ENCODE results near the gene PHACTR3. TPM values are rescaled to one million over a fixed set of nuclear protein-coding genes. Genes with fewer than 3 reads are reported as not detected.

Gene PHACTR3
- total RNA-seq, 6 donors from 2014 or later: 5.5 to 30.8 (median 11.4) TPM

DNA sequence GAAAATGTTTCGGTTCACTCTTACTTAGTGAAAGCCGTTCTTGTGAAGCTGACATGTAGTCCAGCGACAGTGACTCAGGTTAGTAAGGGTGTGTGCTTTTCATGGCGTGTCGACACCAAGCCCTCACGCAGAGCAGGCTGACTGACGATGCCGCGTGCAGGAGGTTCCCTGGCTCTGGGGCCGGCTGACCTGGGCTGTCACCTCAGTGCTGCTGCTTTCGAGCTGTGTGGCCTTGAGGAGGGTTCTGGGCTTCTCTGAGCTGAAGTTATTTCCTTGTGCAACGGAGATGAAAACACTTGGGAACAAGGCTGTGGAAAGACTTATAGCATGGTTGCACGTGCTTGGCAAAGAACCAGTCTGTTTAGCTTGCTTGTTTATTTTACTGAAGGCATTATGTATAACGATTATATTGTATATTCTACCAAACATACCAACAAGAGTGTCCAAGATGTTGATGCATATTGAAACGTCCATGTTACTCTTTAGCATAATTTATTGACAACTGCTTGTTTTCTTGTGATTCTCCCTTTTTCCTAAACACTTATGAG lies 59.2 kb downstream of the PHACTR3 start:
- no peaks in the 10 kb centered on the region for H3K27me3 ChIP-seq
- no peak overlapping the region for H3K4me3 ChIP-seq
- H3K9me3 ChIP-seq: peaks cover 1 to 9% (median 4%) of the 10 kb centered on the region in 4 donors
- ATAC-seq (ENCODE audit: low FRiP score in 2 of 2): no peak
- no peak overlapping the region for H3K27ac ChIP-seq
- DNase-seq: peak in 1 of 2 donors; percentile 43
- 71 to 82% methylated on average over 14 to 15 of the region's 15 CpGs for WGBS, 2 donors
- TF ChIP-seq POLR2A (IDR thresholded peaks at IDR 0.05): no peak
- no peak for TF ChIP-seq POLR2AphosphoS5 (IDR thresholded peaks at IDR 0.05)
- no peak for TF ChIP-seq CTCF (IDR thresholded peaks at IDR 0.05)
- no peak for TF ChIP-seq EP300 (IDR thresholded peaks at IDR 0.05)
- H3K4me1 ChIP-seq: no peaks in the 10 kb centered on the region
- H3K36me3 ChIP-seq: no peaks in the 10 kb centered on the region

GRCh38 chr20:59664421-59664941 lies 60.1 kb downstream of the PHACTR3 start:
- TF ChIP-seq POLR2AphosphoS5 (IDR thresholded peaks at IDR 0.05): no peak
- TF ChIP-seq POLR2A (IDR thresholded peaks at IDR 0.05): no peak
- no peak overlapping the region for H3K4me3 ChIP-seq
- DNase-seq (no peak), ATAC-seq (ENCODE audit: low FRiP score in 2 of 2) (no peak)
- H3K4me1 ChIP-seq: no peaks in the 10 kb centered on the region
- peaks cover 0 to 5% (median 0%) of the 10 kb centered on the region in 4 donors for H3K9me3 ChIP-seq
- no peak overlapping the region for H3K27ac ChIP-seq
- H3K36me3 ChIP-seq: no peaks in the 10 kb centered on the region
- H3K27me3 ChIP-seq: no peaks in the 10 kb centered on the region
- 69 to 73% methylated on average over 11 of the region's 11 CpGs for WGBS, 2 donors

DNA sequence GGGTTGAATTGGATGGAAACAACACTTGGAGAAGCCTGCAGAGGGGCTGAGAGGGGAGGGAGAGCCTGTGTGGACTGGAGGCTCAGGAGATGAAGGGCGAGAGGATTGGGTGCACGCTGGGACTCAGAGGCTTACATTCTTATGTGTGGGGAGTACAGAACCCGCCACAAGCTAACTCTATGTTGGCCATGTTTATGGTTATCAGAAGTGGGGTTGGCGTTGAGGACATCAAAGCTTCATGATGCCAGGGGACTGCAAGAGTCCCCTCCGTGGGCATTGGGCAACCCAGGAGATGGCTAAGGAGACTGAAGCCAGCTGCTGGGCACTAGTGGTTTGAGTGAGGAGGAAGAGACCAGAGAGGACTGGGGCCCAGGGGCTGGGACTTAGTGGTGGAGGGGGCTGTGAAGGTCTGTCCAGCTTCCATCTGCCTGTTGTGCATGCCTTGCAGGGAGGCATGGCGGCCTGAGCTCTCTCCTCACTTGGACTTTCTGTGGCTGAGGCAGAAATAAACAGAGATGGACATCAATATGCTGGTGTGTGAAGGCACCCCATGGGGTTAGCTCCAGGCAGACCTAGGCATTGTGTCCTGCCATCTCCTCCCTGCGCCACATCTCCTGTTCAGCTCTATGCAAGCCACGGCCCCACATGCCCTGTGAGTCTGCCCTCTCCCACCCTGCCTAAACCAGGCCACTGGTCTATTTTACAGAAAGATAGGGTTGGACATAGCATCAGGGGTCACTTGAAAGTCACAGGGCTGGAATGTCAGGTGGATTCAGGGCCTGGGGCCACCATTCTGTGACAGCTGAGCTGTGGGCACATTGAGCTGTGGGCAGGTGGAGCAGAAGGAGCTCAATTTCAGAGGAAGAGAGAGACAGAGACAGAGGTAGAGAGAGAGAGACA lies 61.6 kb downstream of the PHACTR3 start:
- no peak overlapping the region for H3K27ac ChIP-seq
- TF ChIP-seq EP300 (IDR thresholded peaks at IDR 0.05) (no peak), POLR2A (IDR thresholded peaks at IDR 0.05) (no peak), CTCF (IDR thresholded peaks at IDR 0.05) (no peak), POLR2AphosphoS5 (IDR thresholded peaks at IDR 0.05) (no peak)
- no peaks in the 10 kb centered on the region for H3K36me3 ChIP-seq
- no peak for DNase-seq
- H3K4me3 ChIP-seq: no peak overlapping the region
- H3K27me3 ChIP-seq: no peaks in the 10 kb centered on the region
- 86 to 92% methylated on average over 6 to 8 of the region's 8 CpGs for WGBS, 2 donors
- ATAC-seq (ENCODE audit: low FRiP score in 2 of 2): no peak
- H3K4me1 ChIP-seq: no peaks in the 10 kb centered on the region
- H3K9me3 ChIP-seq: no peaks in the 10 kb centered on the region

DNA sequence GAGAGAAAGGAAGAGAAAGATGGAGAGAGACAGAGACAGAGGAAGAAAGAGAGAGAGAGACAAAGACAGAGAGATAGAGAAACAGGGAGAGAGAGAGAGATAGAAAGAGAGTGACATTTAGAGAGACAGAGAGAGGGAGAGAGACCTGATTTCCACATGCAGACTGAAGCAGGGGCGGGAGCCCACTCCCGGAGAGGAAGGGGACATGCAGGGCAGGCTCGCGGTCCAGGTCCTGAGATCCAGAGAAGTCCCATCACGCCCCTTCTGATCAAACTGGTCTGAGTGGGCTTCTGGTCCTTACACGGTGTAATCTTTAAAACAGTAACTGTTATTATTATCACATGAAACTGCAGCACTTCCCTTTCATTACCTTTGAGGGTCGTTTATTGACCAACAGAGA lies 62.2 kb downstream of the PHACTR3 start:
- no peaks in the 10 kb centered on the region for H3K27me3 ChIP-seq
- no peak for ATAC-seq (ENCODE audit: low FRiP score in 2 of 2)
- TF ChIP-seq POLR2AphosphoS5 (IDR thresholded peaks at IDR 0.05): no peak
- no peak for TF ChIP-seq EP300 (IDR thresholded peaks at IDR 0.05)

DNA sequence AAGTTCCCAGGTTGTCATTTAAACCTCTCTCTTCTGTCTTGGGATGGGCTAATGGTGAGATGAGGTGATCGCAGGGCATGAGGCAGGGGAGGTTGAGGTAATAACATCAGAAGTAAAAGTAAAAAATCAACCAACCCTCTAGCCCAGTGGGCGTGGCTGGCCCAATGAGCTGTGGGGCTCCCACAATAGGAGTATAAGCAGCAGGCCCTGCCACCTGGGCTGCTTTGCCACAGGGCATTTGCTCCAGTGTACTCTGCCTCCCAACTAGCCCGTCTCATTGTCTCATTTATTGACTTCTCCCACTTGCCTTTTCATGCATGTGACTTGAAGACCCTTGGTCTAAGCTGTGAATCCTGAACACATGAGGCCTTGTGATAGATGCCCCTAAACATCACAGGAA lies 62.8 kb downstream of the PHACTR3 start:
- DNase-seq: no peak
- Histone ChIP-seq H3K27me3 (no peaks in the 10 kb centered on the region), H3K4me1 (no peaks in the 10 kb centered on the region), H3K4me3 (no peak overlapping the region), H3K36me3 (no peaks in the 10 kb centered on the region), H3K27ac (no peak overlapping the region), H3K9me3 (no peaks in the 10 kb centered on the region)
- no peak for TF ChIP-seq EP300 (IDR thresholded peaks at IDR 0.05)
- no peak for TF ChIP-seq POLR2A (IDR thresholded peaks at IDR 0.05)
- TF ChIP-seq POLR2AphosphoS5 (IDR thresholded peaks at IDR 0.05): no peak
- TF ChIP-seq CTCF (IDR thresholded peaks at IDR 0.05): no peak
- WGBS, 2 donors: 69 to 82% methylated on average over 3 of the region's 3 CpGs
- no peak for ATAC-seq (ENCODE audit: low FRiP score in 2 of 2)

More for the DNA sequence above, 62.2 kb downstream of the PHACTR3 start:
- 61 to 74% methylated on average over 7 of the region's 7 CpGs for WGBS, 2 donors
- no peak overlapping the region for H3K4me3 ChIP-seq
- no peak for DNase-seq
- no peaks in the 10 kb centered on the region for H3K36me3 ChIP-seq
- no peaks in the 10 kb centered on the region for H3K9me3 ChIP-seq
- H3K4me1 ChIP-seq: no peaks in the 10 kb centered on the region
- no peak overlapping the region for H3K27ac ChIP-seq
